Colonic mucosa (tissue), 4 donors: ENCODE data around the gene MATN1. TPM values are rescaled to one million over a fixed set of nuclear protein-coding genes. Genes with fewer than 3 reads are reported as not detected.
A peak's percentile ranks its signal among the peaks of the same experiment; 100 is the strongest.

Experiments used
- DNase-seq: peaks from one replicate; pipeline ENCODE4 v3.0.0-alpha.2; 2020
- H3K27ac ChIP-seq: fragments of 200-600 bp; one replicate; pipeline ENCODE4 v1.8.0; 2021
- H3K27me3 ChIP-seq: fragments of 200-600 bp; one replicate; pipeline ENCODE4 v1.8.0; 2021
- H3K36me3 ChIP-seq: fragments of 200-600 bp; one replicate; pipeline ENCODE4 v1.8.0; 2021
- H3K4me1 ChIP-seq: fragments of 200-600 bp; one replicate; pipeline ENCODE4 v1.8.0; 2021; ENCODE audit warnings: mild to moderate bottlenecking
- H3K4me3 ChIP-seq: fragments of 200-600 bp; one replicate; pipeline ENCODE4 v1.8.0; 2021
- H3K9ac ChIP-seq, 2 donors: one replicate each; pipeline ENCODE4 v1.7.0; 2013; ENCODE audit warnings: control low read depth in 2 of 2, low read depth in 2 of 2, low read length in 2 of 2
- H3K9me3 ChIP-seq: fragments of 200-600 bp; one replicate; pipeline ENCODE4 v1.8.0; 2021
- intact Hi-C: fragments of 100-400 bp; cut with DNase I; formaldehyde crosslinking; loops from one replicate; pipeline ENCODE4 v1.14.1; 2022
- total RNA-seq, 2 donors: library from RNA; stranded (reverse); fragmentation: NEBNext Ultra II Directional in 1 of 2; extraction: Animal tissue kit (Norgen Biotek cat#: 25700) in 1 of 2; gene quantifications; one replicate each; pipeline ENCODE4 v1.2.1, GENCODE V29; 2021
- TF ChIP-seq, protein P1 (sequence below): fragments of 200-600 bp; IDR thresholded peaks from one replicate; pipeline ENCODE4 v1.8.0; 2022; ENCODE audit warnings: antibody characterized with exemption, mild to moderate bottlenecking
- donor health status: healthy.
- donor health status: DM: no; HTN: no; CAD: no.
- donor health status: DM: no; HTN: no; CAD: no.

MATN1 gene
- total RNA-seq, 2 donors from 2014 or later, result not detected

DNA sequence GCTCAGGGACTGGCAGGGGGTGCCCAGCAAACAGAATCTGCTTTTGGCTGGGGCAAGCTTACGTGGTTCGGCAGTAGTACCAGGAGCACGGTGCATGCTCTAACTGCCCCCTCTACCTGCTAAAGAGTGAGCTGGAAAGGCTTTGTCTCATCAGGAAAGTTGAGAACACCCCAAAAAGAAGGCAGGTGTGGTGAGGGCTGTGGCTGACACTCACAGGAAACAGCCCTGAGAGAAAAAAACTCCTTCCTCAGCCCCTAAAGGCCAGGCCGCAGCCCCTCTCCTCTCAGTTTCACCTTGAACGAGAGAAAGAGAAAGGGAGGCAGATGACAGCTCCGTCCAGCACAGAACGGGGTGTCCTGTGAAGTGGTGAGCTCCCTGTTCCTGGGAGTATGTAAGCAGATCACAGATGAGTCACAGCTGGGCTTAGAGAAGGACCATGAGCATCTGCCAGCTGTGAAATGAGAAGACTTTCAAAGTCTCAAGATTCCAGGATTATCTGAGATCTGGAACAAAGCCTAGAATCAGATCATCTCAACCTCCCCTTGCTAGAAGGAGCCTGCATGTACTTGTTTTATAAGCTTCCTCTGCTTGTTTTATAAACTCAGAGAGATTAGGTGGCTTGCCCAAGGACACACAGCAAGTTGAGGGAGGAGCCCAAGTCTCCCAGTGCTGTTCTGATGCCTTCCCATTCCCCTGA lies 20.8 kb upstream of the MATN1 start:
- Histone ChIP-seq H3K4me1 (peaks cover 5% of the 10 kb centered on the region), H3K27ac (peak overlapping the region; percentile 50)

DNA sequence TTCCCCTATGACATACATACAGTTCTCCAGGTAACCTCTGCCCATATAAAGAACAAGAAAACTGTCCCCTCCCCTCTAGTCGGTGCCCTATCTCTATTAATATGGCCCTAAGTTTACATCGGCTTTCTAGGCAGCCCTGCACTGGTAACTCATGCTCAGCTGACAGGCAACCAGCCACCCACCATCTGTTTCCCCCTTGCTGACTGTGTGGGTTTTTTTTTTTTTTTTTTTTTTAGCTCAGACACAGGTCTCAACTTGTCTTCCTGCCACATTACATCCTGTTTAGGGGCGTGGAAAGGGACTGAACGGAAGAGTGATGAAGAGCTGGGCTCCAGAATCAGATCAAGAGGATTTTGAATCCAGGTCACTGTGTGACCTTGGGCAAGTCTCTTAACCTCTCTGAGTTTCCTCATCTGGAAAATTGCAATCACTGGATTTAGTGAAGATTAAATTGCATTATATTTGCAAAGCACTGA lies 20.2 kb upstream of the MATN1 start:
- TF ChIP-seq, protein P1, sequence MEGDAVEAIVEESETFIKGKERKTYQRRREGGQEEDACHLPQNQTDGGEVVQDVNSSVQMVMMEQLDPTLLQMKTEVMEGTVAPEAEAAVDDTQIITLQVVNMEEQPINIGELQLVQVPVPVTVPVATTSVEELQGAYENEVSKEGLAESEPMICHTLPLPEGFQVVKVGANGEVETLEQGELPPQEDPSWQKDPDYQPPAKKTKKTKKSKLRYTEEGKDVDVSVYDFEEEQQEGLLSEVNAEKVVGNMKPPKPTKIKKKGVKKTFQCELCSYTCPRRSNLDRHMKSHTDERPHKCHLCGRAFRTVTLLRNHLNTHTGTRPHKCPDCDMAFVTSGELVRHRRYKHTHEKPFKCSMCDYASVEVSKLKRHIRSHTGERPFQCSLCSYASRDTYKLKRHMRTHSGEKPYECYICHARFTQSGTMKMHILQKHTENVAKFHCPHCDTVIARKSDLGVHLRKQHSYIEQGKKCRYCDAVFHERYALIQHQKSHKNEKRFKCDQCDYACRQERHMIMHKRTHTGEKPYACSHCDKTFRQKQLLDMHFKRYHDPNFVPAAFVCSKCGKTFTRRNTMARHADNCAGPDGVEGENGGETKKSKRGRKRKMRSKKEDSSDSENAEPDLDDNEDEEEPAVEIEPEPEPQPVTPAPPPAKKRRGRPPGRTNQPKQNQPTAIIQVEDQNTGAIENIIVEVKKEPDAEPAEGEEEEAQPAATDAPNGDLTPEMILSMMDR, result no peak
- Histone ChIP-seq H3K36me3 (no peaks in the 10 kb centered on the region), H3K9me3 (no peaks in the 10 kb centered on the region), H3K4me3 (no peak overlapping the region), H3K9ac (no peak overlapping the region), H3K27ac (peak overlapping the region; percentile 50), H3K27me3 (no peaks in the 10 kb centered on the region), H3K4me1 (peaks cover 5% of the 10 kb centered on the region)
- intact Hi-C loops, result no loop called here
- no peak for DNase-seq

More for the DNA sequence above, 20.8 kb upstream of the MATN1 start:
- Histone ChIP-seq H3K27me3 (no peaks in the 10 kb centered on the region), H3K4me3 (no peak overlapping the region), H3K36me3 (no peaks in the 10 kb centered on the region), H3K9ac (no peak overlapping the region), H3K9me3 (no peaks in the 10 kb centered on the region)
- no peak for DNase-seq
- intact Hi-C loops, result no loop called here
- TF ChIP-seq, protein P1, result no peak

- no peak for DNase-seq
- Histone ChIP-seq H3K36me3 (no peaks in the 10 kb centered on the region), H3K4me3 (no peak overlapping the region), H3K9me3 (no peaks in the 10 kb centered on the region), H3K4me1 (peaks cover 5% of the 10 kb centered on the region), H3K27ac (no peak overlapping the region), H3K27me3 (no peaks in the 10 kb centered on the region), H3K9ac (no peak overlapping the region)
- TF ChIP-seq, protein P1, result no peak
- intact Hi-C loops, result no loop called here
Observed at GRCh38 chr1:30742963-30743559, 19.7 kb upstream of the MATN1 start.

- intact Hi-C loops, result no loop called here
- no peak overlapping the region for H3K27ac ChIP-seq
- peak overlapping the region in 1 of 2 donors; percentile 24 for H3K9ac ChIP-seq
- TF ChIP-seq, protein P1, result no peak
- no peaks in the 10 kb centered on the region for H3K36me3 ChIP-seq
- peaks cover 5% of the 10 kb centered on the region for H3K4me1 ChIP-seq
- no peaks in the 10 kb centered on the region for H3K9me3 ChIP-seq
- no peak for DNase-seq
- H3K27me3 ChIP-seq, result no peaks in the 10 kb centered on the region
- no peak overlapping the region for H3K4me3 ChIP-seq
Observed at GRCh38 chr1:30742300-30742962, 19.0 kb upstream of the MATN1 start.

DNA sequence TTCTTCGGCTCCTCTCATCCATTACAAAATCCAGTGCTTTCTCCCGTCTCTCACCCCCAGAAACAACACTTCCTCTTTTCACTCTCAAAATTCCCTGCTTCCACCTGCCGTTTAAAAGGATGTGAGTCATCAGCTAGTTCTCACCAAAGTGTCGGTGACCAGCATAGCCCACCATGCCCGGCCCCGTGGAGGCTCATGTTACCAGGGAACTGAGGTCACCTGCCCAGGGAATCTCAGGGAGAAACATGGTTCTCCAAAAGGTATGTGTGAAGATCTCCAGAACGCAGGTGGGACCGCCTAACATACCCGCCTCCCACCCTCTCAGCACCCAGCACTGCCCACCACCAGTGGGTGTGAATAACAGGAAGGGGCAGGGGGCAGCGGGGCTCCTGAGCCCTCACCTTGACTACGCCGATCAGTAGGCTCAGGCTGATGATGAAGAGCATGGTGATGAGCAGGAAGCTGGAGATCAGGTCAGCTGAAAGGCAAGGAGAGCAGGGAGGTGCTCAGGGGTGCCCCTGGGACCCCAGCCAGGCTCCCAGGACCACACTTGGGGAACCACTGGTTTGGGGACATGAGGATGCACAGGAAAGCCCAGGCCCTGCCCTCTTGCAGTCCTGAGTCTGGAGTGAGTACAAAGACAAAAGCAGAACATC lies 18.0 kb upstream of the MATN1 start:
- TF ChIP-seq, protein P1, result no peak
- no peaks in the 10 kb centered on the region for H3K27me3 ChIP-seq
- no peak overlapping the region for H3K27ac ChIP-seq
- H3K9ac ChIP-seq, result no peak overlapping the region
- intact Hi-C loops, result no loop called here
- no peak for DNase-seq
- peaks cover 5% of the 10 kb centered on the region for H3K4me1 ChIP-seq
- no peak overlapping the region for H3K4me3 ChIP-seq
- no peaks in the 10 kb centered on the region for H3K9me3 ChIP-seq
- no peaks in the 10 kb centered on the region for H3K36me3 ChIP-seq
